Neural progenitor cell (in vitro differentiated cells): ENCODE results near the gene KRTAP13-3.

ENCODE experiments used
- EZH2phosphoT487 ChIP-seq: fragments of 200-600 bp; sonication (generic); IDR thresholded peaks from 2 replicates; pipeline ENCODE4 v1.6.1; 2017; ENCODE audit warnings: antibody characterized with exemption
- TF ChIP-seq, protein P1 (sequence below): fragments of 200-600 bp; sonication (generic); IDR thresholded peaks from 2 replicates; pipeline ENCODE4 v1.5.1; 2017; ENCODE audit warnings: antibody characterized with exemption, mild to moderate bottlenecking

DNA sequence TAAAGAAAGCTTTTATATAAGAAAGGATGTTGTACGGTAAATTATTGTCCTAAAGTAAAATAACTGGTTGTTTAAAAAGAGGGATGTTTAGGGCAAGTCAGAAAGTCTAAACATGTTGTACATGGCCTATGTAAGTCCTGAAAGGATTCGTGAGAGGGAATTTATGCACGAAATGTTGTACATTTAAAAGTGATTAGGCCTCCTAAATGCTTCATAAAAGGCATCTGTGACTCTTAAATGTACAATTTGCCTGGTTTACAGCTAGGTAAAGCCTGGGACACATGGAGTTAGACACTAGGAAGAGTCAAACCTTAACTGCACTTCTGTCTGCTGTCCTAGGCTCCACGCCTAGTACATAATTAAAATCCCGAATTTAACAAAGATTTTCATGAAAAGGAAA lies 9.7 kb downstream of the KRTAP13-3 start:
- TF ChIP-seq, protein P1, sequence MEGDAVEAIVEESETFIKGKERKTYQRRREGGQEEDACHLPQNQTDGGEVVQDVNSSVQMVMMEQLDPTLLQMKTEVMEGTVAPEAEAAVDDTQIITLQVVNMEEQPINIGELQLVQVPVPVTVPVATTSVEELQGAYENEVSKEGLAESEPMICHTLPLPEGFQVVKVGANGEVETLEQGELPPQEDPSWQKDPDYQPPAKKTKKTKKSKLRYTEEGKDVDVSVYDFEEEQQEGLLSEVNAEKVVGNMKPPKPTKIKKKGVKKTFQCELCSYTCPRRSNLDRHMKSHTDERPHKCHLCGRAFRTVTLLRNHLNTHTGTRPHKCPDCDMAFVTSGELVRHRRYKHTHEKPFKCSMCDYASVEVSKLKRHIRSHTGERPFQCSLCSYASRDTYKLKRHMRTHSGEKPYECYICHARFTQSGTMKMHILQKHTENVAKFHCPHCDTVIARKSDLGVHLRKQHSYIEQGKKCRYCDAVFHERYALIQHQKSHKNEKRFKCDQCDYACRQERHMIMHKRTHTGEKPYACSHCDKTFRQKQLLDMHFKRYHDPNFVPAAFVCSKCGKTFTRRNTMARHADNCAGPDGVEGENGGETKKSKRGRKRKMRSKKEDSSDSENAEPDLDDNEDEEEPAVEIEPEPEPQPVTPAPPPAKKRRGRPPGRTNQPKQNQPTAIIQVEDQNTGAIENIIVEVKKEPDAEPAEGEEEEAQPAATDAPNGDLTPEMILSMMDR = no peak
- no peak for TF ChIP-seq EZH2phosphoT487
